ENCODE measurements around the gene WDR45B.

GRCh38 chr17:82679586-82680465 lies 31.6 kb upstream of the WDR45B start:
- TF ChIP-seq CTCF (IDR thresholded peaks at IDR 0.05), result no peak
- TF ChIP-seq POLR2A (IDR thresholded peaks at IDR 0.05), result no peak
